Nucleus accumbens (tissue), 56 donors: ENCODE measurements around the gene NR2E1.

Experiments
- DNase-seq, 56 donors: peaks; one replicate each; lab custom pipeline; 2025; lab: John Stamatoyannopoulos, UW

NR2E1 gene

GRCh38 chr6:108170332-108171290 lies 4.8 kb downstream of the NR2E1 start:
- DNase-seq = peak in 4 of 56 donors; percentile 22 to 44 (median 24)

GRCh38 chr6:108171291-108171917 lies 5.6 kb downstream of the NR2E1 start:
- no peak for DNase-seq

GRCh38 chr6:108171918-108172516 lies 6.2 kb downstream of the NR2E1 start:
- DNase-seq = no peak

- DNase-seq = no peak
Measured at GRCh38 chr6:108174371-108175175, 8.8 kb downstream of the NR2E1 start.

- no peak for DNase-seq
Measured at GRCh38 chr6:108175176-108175591, 9.4 kb downstream of the NR2E1 start.

- DNase-seq = no peak
Measured at GRCh38 chr6:108175592-108176279, 9.9 kb downstream of the NR2E1 start.

GRCh38 chr6:108176281-108177089 lies 10.7 kb downstream of the NR2E1 start:
- no peak for DNase-seq

GRCh38 chr6:108179741-108180140 lies 13.9 kb downstream of the NR2E1 start:
- no peak for DNase-seq

GRCh38 chr6:108180266-108180665 lies 14.4 kb downstream of the NR2E1 start:
- no peak for DNase-seq

- no peak for DNase-seq
Measured at GRCh38 chr6:108180776-108181175, 15.0 kb downstream of the NR2E1 start.

GRCh38 chr6:108186226-108186625 lies 20.4 kb downstream of the NR2E1 start:
- no peak for DNase-seq

GRCh38 chr6:108187519-108187918 lies 21.7 kb downstream of the NR2E1 start:
- no peak for DNase-seq

GRCh38 chr6:108193131-108193530 lies 27.3 kb downstream of the NR2E1 start:
- DNase-seq = no peak

GRCh38 chr6:108193835-108194234 lies 28.0 kb downstream of the NR2E1 start:
- no peak for DNase-seq

- no peak for DNase-seq
Measured at GRCh38 chr6:108194503-108194902, 28.7 kb downstream of the NR2E1 start.

- DNase-seq = no peak
Measured at GRCh38 chr6:108195209-108195608, 29.4 kb downstream of the NR2E1 start.

- no peak for DNase-seq
Measured at GRCh38 chr6:108198761-108199498, 33.1 kb downstream of the NR2E1 start.

GRCh38 chr6:108200186-108200585 lies 34.4 kb downstream of the NR2E1 start:
- DNase-seq = no peak
